ENCODE results near the gene EXOC3L4. TPM values are rescaled to one million over a fixed set of nuclear protein-coding genes. Genes with fewer than 3 reads are reported as not detected.

EXOC3L4 gene
- polyA plus RNA-seq, 1 donor from 2014 or later, result not detected

DNA sequence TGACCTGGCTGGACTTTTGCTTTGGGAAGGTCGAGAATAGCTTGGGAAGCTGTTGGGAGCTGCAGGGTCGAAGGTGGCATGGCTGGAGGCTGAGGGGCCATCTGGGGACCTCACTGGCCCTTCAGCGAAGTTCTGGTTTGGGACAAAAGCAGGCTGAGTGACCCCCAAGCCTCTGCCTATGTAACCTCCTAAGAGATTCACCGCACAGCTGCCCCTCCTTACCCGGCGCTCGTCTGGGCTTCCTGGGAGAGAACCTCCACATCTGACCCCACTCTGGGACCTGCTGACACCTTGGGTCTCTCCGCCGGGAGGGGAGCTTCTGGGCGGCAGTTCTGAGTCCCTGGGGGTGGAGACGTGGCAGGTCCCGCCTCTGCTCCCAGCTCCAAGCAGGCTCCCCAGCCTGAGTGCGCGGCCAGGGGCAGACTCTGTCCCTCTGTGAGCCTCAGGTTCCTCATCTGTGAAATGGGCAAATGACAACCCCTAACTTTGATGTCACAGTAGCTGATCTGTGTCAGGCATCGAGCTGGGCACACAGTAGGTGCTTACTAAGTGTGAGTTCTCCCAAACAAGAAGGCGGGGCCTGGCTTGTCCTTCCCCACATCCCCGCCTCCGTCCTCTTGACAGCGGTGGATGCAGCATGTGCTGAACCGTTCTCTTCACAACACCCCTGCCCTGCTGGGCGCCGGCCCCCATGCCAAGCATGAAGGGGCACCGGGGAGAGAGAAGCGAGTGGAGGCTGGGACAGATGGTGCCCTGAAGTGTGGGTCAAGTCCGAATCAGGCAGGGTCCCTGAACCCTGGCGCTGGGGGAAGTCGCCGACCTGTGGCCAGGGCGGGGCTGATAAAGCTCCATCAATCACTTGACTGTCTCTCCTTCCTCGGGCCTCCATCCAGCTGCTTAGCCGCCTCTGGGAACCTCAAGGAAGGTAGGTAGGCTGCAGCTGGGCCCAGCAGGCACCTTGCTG is 3.8 kb downstream of the EXOC3L4 start:
- no peaks in the 10 kb centered on the region for H3K36me3 ChIP-seq (ENCODE audit: insufficient read depth, low read length)
- H3K4me3 ChIP-seq (ENCODE audit: low read length), result no peak overlapping the region
- no peaks in the 10 kb centered on the region for H3K79me2 ChIP-seq (replicated peaks; ENCODE audit: insufficient read depth, low read length)
- no peak overlapping the region for H3K27ac ChIP-seq (ENCODE audit: low read length)
- H3K9ac ChIP-seq (ENCODE audit: low read length), result no peak overlapping the region
- TF ChIP-seq, protein P1, sequence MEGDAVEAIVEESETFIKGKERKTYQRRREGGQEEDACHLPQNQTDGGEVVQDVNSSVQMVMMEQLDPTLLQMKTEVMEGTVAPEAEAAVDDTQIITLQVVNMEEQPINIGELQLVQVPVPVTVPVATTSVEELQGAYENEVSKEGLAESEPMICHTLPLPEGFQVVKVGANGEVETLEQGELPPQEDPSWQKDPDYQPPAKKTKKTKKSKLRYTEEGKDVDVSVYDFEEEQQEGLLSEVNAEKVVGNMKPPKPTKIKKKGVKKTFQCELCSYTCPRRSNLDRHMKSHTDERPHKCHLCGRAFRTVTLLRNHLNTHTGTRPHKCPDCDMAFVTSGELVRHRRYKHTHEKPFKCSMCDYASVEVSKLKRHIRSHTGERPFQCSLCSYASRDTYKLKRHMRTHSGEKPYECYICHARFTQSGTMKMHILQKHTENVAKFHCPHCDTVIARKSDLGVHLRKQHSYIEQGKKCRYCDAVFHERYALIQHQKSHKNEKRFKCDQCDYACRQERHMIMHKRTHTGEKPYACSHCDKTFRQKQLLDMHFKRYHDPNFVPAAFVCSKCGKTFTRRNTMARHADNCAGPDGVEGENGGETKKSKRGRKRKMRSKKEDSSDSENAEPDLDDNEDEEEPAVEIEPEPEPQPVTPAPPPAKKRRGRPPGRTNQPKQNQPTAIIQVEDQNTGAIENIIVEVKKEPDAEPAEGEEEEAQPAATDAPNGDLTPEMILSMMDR (IDR thresholded peaks at IDR 0.05; ENCODE audit: poor library complexity, severe bottlenecking), result no peak
- no peak for TF ChIP-seq MXI1 (conservative IDR thresholded peaks at IDR 0.05; ENCODE audit: poor library complexity, severe bottlenecking)
- no peak for TF ChIP-seq TAF1 (IDR thresholded peaks at IDR 0.05; ENCODE audit: low read depth)
- no peak for TF ChIP-seq RAD21 (conservative IDR thresholded peaks at IDR 0.05)
- TF ChIP-seq EZH2 (IDR thresholded peaks at IDR 0.05; ENCODE audit: borderline replicate concordance, insufficient read depth, low read length, poor library complexity, severe bottlenecking), result no peak
- TF ChIP-seq, protein P2, sequence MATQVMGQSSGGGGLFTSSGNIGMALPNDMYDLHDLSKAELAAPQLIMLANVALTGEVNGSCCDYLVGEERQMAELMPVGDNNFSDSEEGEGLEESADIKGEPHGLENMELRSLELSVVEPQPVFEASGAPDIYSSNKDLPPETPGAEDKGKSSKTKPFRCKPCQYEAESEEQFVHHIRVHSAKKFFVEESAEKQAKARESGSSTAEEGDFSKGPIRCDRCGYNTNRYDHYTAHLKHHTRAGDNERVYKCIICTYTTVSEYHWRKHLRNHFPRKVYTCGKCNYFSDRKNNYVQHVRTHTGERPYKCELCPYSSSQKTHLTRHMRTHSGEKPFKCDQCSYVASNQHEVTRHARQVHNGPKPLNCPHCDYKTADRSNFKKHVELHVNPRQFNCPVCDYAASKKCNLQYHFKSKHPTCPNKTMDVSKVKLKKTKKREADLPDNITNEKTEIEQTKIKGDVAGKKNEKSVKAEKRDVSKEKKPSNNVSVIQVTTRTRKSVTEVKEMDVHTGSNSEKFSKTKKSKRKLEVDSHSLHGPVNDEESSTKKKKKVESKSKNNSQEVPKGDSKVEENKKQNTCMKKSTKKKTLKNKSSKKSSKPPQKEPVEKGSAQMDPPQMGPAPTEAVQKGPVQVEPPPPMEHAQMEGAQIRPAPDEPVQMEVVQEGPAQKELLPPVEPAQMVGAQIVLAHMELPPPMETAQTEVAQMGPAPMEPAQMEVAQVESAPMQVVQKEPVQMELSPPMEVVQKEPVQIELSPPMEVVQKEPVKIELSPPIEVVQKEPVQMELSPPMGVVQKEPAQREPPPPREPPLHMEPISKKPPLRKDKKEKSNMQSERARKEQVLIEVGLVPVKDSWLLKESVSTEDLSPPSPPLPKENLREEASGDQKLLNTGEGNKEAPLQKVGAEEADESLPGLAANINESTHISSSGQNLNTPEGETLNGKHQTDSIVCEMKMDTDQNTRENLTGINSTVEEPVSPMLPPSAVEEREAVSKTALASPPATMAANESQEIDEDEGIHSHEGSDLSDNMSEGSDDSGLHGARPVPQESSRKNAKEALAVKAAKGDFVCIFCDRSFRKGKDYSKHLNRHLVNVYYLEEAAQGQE (IDR thresholded peaks at IDR 0.05; ENCODE audit: borderline replicate concordance), result no peak
- TF ChIP-seq POLR2AphosphoS5 (IDR thresholded peaks at IDR 0.05), result no peak
- no peak for TF ChIP-seq SMC3 (conservative IDR thresholded peaks at IDR 0.05; ENCODE audit: poor library complexity)
- no peak for TF ChIP-seq EP300 (conservative IDR thresholded peaks at IDR 0.05; ENCODE audit: poor library complexity, severe bottlenecking)
- no peaks in the 10 kb centered on the region for H4K20me1 ChIP-seq (ENCODE audit: insufficient read depth)
- H3K27me3 ChIP-seq (ENCODE audit: insufficient read depth, low read depth, low read length), result peaks cover 20% of the 10 kb centered on the region
- H3K9me2 ChIP-seq (ENCODE audit: insufficient read depth, low read length), result no peaks in the 10 kb centered on the region
- no peaks in the 10 kb centered on the region for H3F3A ChIP-seq (ENCODE audit: insufficient read depth, low read length, poor library complexity, severe bottlenecking)
- H3K9me3 ChIP-seq (ENCODE audit: low read length), result no peaks in the 10 kb centered on the region
- H2AFZ ChIP-seq (ENCODE audit: low read depth, low read length), result no peak overlapping the region
- no peak overlapping the region for H3K4me2 ChIP-seq (ENCODE audit: low read length)

DNA sequence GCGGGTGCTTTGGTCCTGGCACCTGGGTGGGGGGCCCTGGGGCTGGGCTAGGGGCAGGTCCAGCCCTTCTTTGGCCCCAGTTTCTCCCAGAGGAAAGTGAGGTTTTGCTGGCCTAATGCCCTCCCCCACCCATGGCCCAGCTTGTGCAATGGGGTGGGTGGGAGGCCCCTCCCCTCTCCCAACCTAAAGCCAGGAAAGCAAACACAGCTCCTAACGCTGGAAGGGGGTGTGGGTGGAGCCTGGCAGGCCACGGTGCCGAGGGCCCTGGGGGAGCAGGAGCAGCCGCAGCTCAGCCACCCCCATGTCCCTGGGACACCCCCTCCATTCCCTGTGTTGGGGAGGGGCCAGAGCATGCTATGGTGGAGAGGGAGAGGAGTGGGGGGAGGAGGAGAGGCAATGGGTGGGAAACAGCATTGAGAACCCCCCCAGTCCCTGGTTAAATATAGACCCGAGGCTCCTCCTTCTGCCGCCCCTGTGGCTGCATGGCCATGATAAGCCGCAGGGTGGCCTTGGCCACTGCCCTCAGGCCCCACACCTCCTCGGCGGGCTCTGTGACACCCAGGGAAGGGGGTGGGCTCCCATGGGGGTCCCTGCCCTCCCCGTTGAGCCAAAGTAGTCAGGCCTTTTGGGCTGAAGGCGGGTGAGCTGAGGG is 4.7 kb downstream of the EXOC3L4 start:
- no peaks in the 10 kb centered on the region for H4K20me1 ChIP-seq (ENCODE audit: insufficient read depth)
- H3K9me2 ChIP-seq (ENCODE audit: insufficient read depth, low read length), result no peaks in the 10 kb centered on the region
- H3K4me3 ChIP-seq (ENCODE audit: low read length), result no peak overlapping the region
- no peaks in the 10 kb centered on the region for H3K79me2 ChIP-seq (replicated peaks; ENCODE audit: insufficient read depth, low read length)
- no peak overlapping the region for H3K9ac ChIP-seq (ENCODE audit: low read length)
- H3K27ac ChIP-seq (ENCODE audit: low read length), result no peak overlapping the region
- no peaks in the 10 kb centered on the region for H3F3A ChIP-seq (ENCODE audit: insufficient read depth, low read length, poor library complexity, severe bottlenecking)
- H3K9me3 ChIP-seq (ENCODE audit: low read length), result no peaks in the 10 kb centered on the region
- no peak for TF ChIP-seq EZH2 (IDR thresholded peaks at IDR 0.05; ENCODE audit: borderline replicate concordance, insufficient read depth, low read length, poor library complexity, severe bottlenecking)
- TF ChIP-seq, protein P2 (IDR thresholded peaks at IDR 0.05; ENCODE audit: borderline replicate concordance), result no peak
- TF ChIP-seq SMC3 (conservative IDR thresholded peaks at IDR 0.05; ENCODE audit: poor library complexity), result no peak
- TF ChIP-seq EP300 (conservative IDR thresholded peaks at IDR 0.05; ENCODE audit: poor library complexity, severe bottlenecking), result no peak
- TF ChIP-seq POLR2AphosphoS5 (IDR thresholded peaks at IDR 0.05), result no peak
- TF ChIP-seq, protein P1 (IDR thresholded peaks at IDR 0.05; ENCODE audit: poor library complexity, severe bottlenecking), result no peak
- TF ChIP-seq TAF1 (IDR thresholded peaks at IDR 0.05; ENCODE audit: low read depth), result no peak
- no peak for TF ChIP-seq MXI1 (conservative IDR thresholded peaks at IDR 0.05; ENCODE audit: poor library complexity, severe bottlenecking)
- no peak for TF ChIP-seq RAD21 (conservative IDR thresholded peaks at IDR 0.05)
- H3K4me2 ChIP-seq (ENCODE audit: low read length), result no peak overlapping the region
- no peak overlapping the region for H2AFZ ChIP-seq (ENCODE audit: low read depth, low read length)
- peaks cover 30% of the 10 kb centered on the region for H3K27me3 ChIP-seq (ENCODE audit: insufficient read depth, low read depth, low read length)
- no peaks in the 10 kb centered on the region for H3K36me3 ChIP-seq (ENCODE audit: insufficient read depth, low read length)

All from neural cell (in vitro differentiated cells).